Jurkat, Clone E6-1 (cell line): ENCODE data around the gene ROR1.

Source experiments
- DNase-seq: peaks from one replicate; pipeline ENCODE4 v3.0.0-alpha.2; 2011; ENCODE audit warnings: low read depth, low spot score
- H3K4me3 ChIP-seq: 2 replicates; pipeline ENCODE4 v1.5.1; 2011; ENCODE audit warnings: mild to moderate bottlenecking, low read length, control low read depth, moderate library complexity

ROR1 gene

DNA sequence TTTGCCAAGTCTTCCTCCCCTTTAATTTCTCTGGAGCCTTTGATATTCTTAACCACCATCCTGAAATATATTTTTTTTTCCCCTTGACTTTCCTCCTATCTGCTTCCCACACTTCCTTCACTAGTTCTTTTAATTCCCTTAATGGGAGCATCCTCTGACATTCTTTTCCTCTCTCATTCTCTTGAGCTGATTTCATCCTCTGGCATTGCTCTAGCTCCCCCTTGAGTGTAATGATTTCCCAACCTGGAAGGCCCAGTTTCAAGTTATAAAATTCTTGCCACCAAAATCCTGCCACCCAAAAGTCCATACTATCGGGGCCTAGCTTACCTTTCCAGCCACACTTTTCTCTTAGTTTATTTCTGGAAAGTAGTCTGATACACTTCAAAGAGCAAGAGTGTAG lies 390.2 kb downstream of the ROR1 start:
- no peak for DNase-seq
- no peak overlapping the region for H3K4me3 ChIP-seq

DNA sequence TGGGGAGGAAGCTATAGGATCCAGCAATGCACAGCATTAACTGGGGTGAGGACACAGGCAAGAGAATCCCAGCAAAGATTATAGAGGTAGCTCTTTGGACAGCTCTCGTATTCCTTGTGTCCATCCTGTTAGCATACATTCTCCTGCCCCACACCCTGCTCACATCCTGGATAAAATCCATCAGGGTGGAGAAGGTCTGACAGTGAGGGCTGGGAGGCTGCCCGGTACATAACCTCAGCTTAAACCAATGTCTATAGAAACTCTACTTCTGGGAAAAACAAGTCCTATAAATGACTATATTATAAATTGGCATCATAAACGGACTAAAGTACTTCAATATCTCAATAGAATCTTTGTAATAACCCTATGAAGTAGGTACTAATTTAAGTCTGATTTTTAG lies 392.8 kb downstream of the ROR1 start:
- no peak for DNase-seq
- H3K4me3 ChIP-seq, result no peak overlapping the region

DNA sequence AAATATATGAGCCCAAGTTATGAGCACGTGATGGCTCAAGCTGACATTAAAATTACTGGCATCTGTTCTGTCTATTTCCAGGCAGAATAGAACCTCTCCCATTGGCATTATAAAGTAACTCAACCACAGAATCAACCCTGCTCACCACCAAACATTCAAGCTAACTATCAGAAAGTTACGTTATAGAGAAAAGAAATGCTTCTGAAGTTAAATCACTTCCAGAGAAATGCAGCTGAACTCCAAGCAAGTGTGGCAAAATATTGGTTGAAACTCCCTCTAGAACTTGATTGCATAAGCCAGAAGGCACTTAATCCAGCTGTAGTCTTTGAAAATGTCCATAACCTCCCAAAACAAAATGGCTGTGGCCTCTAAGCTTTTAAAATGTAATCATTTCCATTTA lies 393.4 kb downstream of the ROR1 start:
- no peak for DNase-seq
- no peak overlapping the region for H3K4me3 ChIP-seq

DNA sequence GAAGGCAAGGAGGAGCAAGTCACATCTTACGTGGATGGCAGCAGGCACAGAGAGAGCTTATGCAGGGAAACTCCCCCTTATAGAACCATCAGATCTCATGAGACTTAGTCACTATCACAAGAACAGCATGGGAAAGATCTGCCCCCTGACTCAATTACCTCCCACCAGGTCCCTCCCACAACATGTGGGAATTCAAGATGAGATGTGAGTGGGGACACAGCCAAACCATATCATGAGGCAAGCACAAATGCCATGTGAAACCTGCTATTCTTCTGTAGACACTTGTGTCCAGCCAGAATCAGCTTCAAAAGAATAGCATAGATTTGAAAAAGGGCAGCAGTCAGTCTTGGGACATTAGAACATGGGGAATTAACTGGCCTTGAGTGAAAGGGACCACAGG lies 397.4 kb downstream of the ROR1 start:
- H3K4me3 ChIP-seq, result no peak overlapping the region
- no peak for DNase-seq

DNA sequence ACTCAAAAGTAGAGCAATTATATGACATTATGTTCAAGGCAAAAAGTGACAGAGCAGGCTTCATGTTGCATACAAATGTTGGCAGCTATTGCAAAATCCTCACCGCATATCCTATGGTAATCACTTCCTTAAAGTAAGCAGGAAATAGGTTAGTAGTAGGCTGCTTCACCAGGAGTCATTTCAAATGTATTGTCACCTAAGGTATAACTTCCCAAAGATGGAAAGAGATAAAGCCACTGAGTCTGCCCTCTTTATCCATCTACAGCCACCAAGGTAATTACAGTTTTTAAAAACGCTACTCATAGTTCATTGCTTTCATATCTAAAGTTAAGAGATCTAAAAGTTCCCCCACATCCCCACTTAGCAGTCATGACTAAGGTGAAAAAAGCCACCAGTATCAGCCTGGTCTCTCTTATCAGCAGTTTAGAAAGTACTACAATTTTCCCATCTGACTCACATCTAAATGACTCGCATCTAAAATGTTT lies 398.0 kb downstream of the ROR1 start:
- peak; percentile 32 for DNase-seq
- no peak overlapping the region for H3K4me3 ChIP-seq

DNA sequence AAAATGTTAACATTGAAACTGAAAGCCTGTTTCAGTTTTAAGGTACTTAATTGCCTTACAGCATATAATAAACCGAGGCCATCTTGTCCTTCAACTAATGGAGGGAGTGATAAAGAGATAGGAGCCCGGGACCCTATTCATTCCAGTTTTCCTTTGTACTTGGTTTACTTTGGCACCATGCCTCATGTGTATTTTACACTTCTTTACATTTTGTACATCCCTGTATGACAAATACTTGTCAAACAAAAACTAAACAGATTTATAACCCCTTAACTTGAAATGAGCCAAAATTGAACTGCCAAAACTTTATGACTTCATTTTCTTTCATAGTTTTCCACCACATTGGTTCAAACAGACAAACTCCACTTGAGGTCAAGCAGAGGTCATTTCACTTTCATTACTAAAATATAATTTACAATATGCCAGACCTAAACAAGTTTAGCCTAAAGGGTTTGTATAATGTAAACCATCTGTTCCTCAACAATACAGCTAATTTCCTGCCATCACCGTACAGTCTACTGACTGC lies 398.7 kb downstream of the ROR1 start:
- no peak overlapping the region for H3K4me3 ChIP-seq
- DNase-seq, result no peak

DNA sequence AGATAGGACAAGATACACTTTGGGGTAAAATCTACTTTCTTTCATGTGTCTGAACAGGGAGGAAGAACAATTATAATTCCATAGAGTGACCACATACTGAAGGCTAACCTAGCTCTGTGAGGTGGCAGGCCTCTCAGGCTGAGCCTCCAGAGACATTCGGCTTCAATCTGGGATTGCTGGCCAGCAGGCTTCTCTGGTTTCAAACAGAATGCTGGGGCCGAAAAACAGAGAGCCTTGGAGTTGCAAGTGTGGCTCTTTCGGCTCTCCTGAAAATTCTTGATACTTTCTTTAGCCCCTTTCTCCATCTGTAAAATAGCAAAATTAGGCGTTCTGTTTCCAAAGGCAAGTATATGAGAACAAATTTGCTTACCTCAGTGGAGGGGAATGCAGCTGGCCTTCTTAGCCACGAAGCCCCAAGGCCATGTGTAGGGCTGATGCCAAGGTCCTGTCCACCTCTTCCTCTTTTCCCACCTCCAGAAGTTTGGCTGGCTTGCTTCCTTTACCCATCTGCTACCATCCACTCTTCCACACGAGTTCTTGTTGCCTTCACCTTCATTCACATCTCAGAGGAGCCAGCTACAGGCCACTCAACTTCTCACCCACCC lies 399.6 kb downstream of the ROR1 start:
- no peak for DNase-seq
- H3K4me3 ChIP-seq, result no peak overlapping the region

DNA sequence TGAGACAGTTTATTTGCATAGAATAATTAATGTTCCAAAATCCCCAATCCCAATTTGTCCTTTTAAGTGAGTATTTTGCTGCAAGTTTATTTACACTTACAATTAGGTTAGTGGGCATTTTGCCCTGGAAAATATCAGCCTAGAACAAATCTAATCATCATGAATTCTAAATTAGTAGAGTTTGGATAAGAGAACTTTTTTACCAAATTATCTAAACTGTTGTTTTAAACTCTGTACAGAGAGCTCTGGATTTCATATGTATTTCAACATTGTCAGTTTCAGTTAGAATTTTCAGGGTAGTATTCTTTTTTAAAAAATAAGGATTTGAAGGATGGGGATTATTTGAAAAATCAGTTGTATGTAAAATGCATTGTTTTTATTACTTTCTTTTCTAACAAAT lies 401.8 kb downstream of the ROR1 start:
- no peak overlapping the region for H3K4me3 ChIP-seq
- DNase-seq, result no peak

DNA sequence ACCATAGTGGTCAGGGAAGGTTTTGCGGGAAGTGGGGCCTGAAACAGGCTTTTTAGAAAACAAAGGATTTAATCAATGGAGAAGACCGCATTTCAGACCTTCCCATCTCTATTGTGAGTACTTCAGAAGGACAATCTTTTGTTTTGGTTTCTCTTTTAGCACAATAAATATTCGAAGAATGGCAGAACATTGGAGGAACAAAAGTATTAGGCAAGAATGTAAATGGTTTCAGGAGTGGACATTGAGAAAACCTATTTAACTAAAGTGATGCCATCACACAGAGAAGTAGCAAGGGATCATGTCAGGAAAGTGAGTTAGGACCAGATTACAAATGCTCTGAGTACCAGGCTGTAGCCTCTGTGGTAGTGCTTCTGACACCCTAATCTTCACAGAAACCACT lies 402.8 kb downstream of the ROR1 start:
- H3K4me3 ChIP-seq, result no peak overlapping the region
- DNase-seq, result no peak

DNA sequence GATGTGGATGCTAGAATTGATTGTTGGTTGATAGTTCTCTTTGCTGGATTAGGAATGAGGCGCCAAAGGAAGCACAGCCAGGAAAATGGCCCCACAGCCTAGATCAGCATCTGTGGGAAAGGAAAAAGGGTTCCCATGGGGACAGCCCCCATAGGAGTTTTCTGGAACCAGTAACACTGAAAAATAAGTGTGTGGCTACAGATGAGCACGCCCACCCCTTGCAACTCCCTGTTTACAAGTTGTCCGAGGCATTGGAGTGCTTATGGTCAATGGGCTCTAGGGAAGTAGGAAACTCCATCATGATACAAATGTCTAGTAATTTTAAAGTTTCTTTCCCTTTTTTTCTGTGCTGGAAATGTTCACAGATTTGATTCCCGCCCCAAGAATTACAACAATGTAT lies 405.8 kb downstream of the ROR1 start:
- DNase-seq, result no peak
- no peak overlapping the region for H3K4me3 ChIP-seq

DNA sequence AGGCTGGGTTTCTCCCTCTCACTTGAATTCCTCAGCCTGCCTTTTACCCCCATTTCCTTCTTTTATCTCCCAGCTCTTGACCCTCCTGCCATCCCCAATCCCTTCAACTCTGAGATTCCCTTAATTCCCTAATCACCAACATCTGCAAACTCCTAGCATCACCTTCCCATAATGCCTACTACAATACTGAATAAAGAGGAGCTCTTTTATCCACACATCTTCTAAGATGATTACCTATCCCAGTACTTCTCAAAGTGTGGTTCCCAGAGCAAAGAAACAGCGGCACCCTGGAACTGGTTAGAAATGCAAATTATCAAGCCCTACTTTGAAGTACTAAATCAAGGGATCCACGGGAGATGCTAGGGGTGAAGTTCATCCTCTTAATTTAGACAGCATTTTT lies 408.4 kb downstream of the ROR1 start:
- DNase-seq, result no peak
- H3K4me3 ChIP-seq, result no peak overlapping the region

DNA sequence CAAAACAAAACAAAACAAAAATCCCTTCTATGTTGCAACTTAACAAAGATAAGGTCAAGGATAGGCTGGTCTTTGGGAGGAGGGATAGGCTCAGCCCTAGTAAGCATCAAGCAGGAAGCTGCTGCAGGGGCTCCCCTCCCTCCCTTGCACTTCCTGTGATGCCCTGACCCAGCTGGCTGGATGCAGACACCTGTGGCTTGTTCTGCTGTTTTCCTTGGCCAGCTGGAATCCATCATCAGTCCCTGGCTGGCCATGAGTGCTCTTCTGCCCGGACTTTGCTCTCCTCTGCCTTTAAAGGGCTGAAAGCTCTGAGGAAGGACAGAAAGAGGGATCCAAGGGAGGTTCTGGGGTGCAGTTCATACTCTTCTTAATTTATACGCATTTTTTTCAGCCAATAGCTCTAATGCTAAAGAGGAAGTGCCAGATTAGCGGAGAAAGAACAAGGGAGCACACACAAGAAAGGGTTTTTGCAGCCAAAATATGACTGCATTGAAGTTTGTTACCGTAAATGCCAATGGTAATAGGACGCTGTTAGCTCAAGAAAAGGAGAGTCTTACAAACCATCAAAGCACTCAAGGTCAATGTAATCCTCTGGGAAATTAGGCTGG lies 409.7 kb downstream of the ROR1 start:
- DNase-seq, result no peak
- no peak overlapping the region for H3K4me3 ChIP-seq

DNA sequence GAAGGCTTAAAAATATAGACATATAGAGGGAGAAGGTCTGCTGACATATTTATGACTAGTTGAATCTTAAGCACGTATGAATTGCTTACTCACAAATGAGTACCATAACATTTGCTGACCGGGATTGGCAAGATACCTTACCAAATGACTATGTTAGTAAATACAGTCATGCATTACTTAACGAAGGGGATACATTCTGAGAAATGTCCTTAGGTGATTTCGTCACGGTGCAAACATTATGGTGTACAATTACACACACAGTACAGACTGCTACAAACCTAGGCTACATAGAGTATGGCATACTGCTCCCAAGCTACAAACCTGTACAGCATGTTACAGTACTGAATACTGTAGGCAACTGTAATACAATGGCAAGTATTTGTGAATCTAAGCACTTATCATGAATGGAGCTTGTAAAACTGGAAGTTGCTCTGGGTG lies 410.2 kb downstream of the ROR1 start:
- no peak for DNase-seq
- H3K4me3 ChIP-seq, result no peak overlapping the region

DNA sequence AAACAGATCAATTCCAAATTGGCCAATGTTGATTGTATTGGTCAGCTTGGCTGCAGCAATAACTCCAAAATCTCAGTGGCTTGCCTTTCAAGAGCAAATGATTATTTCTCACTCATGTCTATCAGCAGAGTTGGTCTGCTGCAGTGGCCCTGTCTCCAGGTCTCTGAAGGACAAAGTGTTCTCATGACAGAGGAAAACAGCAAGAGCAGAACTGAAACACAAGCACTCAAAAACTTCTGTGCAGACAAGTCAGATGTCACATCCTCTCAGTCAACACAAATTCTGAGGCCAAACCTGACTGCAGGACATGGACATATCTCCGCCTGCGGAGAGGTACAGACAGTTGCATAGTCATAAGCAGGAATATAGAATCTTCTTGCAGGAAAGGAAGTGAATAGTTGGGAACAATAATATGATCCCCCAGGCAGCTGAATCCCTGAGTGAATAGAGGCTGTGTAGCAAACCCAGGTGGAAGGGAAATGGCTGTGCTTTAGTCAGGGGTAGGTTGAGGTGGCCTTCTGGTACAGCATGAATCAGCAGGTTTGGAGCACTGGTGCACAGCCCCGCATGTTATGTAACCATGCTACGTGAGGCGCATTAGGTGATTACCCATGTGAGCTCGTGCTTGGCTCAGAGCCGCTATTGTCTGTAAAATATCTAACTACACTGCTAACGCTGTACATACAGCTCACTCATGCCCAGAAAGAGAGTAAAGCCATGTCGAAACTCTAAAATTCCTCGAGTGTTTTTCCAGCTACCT lies 412.5 kb downstream of the ROR1 start:
- H3K4me3 ChIP-seq, result no peak overlapping the region
- no peak for DNase-seq

DNA sequence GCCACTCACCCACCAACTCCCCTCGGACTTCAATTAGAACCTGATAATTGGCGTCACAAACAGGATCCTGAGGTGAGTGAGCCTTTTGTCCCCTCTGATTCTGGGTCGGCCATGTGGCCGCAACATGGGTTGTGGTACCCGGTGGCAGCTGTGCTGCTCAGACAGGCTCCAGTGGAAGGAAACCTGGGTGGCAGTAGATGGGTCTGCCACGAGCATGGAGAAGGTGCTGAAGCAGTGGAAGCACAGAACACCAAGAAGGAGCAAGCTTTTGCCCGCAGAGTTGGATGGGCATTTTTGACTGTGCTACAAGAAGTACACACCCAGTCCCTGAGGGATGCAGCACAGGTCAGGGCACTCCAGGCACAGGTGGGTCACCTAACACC lies 413.1 kb downstream of the ROR1 start:
- no peak for DNase-seq

DNA sequence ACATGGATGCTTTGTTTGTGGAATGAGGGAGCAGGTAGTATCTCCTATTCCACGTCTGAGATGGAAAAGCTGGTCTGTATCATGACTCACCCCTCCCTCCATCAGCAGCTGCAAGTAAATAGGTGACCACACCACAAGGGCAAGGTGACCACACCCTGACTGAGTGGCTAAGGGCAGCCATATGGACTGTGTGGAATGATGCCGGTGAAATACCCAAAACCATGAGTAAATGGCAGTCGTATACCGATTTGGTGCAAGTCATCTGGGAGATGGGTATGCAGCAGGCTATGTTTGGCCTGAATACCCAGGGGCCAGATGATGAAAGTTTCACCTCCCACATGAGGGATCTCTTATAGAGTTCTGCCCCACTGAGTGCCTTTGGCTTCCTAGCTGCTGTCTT lies 413.8 kb downstream of the ROR1 start:
- no peak for DNase-seq
- no peak overlapping the region for H3K4me3 ChIP-seq

More for the DNA sequence above, 413.1 kb downstream of the ROR1 start:
- no peak overlapping the region for H3K4me3 ChIP-seq

DNA sequence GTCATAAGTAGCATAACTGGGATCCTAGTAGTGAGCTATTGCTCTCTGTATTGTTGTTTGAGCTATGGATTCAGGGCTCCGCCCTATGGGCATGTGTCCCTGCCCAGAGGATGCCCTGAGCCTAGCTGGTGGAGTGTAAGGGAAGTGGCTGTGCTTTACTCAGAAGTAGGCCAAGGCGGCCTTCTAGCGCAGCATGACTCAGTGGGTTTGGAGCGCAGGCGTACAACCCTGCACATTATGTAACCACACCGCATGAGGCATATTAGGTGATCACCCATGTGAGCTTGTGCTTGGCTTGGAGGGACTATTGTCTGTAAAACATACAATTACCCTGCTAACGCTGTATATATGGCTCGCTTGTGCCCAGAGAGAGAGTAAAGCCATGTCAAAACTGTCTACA lies 418.5 kb downstream of the ROR1 start:
- no peak for DNase-seq
- no peak overlapping the region for H3K4me3 ChIP-seq

DNA sequence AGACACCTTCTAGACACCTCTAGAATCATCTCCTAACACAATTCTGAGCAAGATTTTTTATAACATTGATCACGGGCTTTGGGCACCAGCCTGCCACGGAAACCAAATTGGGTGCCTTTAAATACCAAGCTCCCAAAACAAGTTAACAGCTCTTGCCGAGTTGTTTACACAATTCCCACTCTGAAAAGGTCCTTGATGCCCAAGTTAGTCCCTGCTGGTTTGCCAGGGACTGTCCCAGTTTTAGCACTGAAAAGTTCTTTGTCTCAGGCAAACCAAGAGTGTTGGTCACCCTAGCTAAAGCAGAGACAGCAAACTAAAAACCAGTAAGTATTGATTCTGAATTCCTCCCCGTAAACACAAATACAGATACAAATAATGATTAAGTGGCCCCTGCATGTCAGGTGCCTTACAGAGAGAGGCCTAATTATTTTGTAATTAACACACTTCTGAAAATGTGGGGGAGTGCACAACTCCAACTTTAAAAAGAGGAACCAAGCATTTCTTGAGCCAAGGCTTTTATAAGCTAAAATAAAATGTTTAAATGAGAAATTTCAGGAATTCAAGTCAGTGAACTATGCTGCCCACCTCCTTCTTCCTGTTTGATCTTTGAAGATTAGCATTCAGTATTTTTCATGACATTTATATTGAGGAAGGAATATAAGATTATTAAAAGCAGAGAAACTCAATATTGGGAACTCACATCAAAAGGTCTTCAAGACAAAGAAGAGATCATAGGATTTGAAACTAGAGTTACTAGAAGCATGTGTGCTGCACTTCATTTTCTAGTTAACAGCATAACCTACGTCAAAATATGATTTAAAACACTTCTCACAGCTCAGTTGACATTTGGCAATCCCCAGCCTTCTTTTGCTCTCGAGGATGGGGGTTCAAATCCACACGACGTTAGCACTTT lies 420.6 kb downstream of the ROR1 start:
- DNase-seq, result no peak
- no peak overlapping the region for H3K4me3 ChIP-seq

DNA sequence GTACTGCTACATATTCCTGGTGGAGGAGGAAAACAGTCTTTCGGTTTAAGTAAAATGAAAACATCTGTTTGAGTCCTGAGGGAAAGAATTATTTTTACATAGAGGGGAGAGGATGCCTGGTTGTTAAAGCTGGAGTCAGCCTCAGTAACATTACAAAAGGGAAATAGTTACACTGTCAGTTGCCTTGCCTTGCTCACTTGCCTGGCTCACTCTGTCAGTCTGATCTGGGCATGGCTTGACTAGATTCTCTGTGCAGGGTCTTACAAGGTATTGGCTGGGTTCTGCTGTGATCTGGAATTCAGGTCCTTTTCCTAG lies 421.2 kb downstream of the ROR1 start:
- H3K4me3 ChIP-seq, result no peak overlapping the region
- DNase-seq, result no peak
